Loucy (cell line): ENCODE data around the gene FBXL19.

Experiments
- EZH2phosphoT487 ChIP-seq: fragments of 200-600 bp; IDR thresholded peaks from 2 replicates; pipeline ENCODE4 v1.6.1; 2018; ENCODE audit warnings: antibody characterized with exemption, mild to moderate bottlenecking, moderate library complexity, borderline replicate concordance
- TF ChIP-seq, protein P1 (sequence below): fragments of 200-600 bp; sonication (generic); conservative IDR thresholded peaks from 2 replicates; pipeline ENCODE4 v1.5.1; 2014; ENCODE audit warnings: mild to moderate bottlenecking, antibody characterized with exemption, low read length

DNA sequence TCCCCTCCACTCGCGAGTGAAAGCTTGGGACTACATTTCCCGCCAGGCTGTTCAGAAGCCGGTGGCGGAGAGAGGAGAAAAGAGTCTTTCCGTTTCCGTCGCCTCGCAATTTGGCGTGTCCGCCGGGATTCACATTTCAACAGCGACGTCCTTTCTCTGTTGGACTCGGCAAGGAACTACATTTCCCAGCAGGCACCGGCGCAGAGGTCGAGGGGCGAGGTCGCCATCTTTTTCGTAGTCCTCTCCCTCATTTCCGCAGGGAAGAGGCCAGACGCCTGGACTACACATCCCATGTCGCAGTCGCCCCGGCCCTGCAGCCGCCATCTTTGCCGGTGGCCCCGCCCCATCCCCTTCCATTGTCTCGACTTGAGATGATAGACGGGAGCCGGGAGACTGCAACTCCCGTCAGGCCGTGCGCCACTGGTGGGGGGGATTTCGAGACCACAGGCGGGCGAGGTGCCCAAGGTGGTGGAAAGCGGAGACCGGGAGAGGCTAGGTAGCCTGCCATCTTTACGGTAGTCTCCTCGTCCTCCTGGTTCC lies 882 bp upstream of the FBXL19 start:
- TF ChIP-seq, protein P1, sequence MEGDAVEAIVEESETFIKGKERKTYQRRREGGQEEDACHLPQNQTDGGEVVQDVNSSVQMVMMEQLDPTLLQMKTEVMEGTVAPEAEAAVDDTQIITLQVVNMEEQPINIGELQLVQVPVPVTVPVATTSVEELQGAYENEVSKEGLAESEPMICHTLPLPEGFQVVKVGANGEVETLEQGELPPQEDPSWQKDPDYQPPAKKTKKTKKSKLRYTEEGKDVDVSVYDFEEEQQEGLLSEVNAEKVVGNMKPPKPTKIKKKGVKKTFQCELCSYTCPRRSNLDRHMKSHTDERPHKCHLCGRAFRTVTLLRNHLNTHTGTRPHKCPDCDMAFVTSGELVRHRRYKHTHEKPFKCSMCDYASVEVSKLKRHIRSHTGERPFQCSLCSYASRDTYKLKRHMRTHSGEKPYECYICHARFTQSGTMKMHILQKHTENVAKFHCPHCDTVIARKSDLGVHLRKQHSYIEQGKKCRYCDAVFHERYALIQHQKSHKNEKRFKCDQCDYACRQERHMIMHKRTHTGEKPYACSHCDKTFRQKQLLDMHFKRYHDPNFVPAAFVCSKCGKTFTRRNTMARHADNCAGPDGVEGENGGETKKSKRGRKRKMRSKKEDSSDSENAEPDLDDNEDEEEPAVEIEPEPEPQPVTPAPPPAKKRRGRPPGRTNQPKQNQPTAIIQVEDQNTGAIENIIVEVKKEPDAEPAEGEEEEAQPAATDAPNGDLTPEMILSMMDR: no peak
- no peak for TF ChIP-seq EZH2phosphoT487
